HEK293T (cell line): ENCODE results near the gene EIF5.

Experiments used
- CTCF ChIA-PET: fragments of 350-600 bp; formaldehyde crosslinking; extraction: SDS; loops from one replicate; lab custom pipeline; 2021; ENCODE audit warnings: antibody characterized with exemption, inconsistent platforms; lab: Yijun Ruan, JAX
- POLR2A ChIA-PET: fragments of 350-600 bp; formaldehyde crosslinking; extraction: SDS; loops from one replicate; lab custom pipeline; 2020; ENCODE audit warnings: antibody characterized with exemption, inconsistent platforms; lab: Yijun Ruan, JAX
- DNase-seq: peaks from one replicate; pipeline ENCODE4 v3.0.0; 2012; ENCODE audit warnings: mixed read lengths; ENCODE audit errors: extremely low spot score
- ARNT ChIP-seq: fragments of 450-650 bp; IDR thresholded peaks from 2 replicates; pipeline ENCODE4 v1.6.1; 2017; ENCODE audit warnings: mild to moderate bottlenecking
- BHLHE40 ChIP-seq: fragments of 450-650 bp; IDR thresholded peaks from 2 replicates; pipeline ENCODE4 v1.6.1; 2016; ENCODE audit warnings: mild to moderate bottlenecking, moderate library complexity, borderline replicate concordance
- CTBP1 ChIP-seq: fragments of 450-650 bp; IDR thresholded peaks from 2 replicates; pipeline ENCODE4 v1.6.1; 2016; ENCODE audit warnings: borderline replicate concordance
- ELF4 ChIP-seq: fragments of 450-650 bp; IDR thresholded peaks from 2 replicates; pipeline ENCODE4 v1.6.1; 2017; ENCODE audit warnings: antibody characterized with exemption
- FOXA1 ChIP-seq: fragments of 450-650 bp; IDR thresholded peaks from 2 replicates; pipeline ENCODE4 v1.6.1; 2016; ENCODE audit warnings: mild to moderate bottlenecking
- FOXK2 ChIP-seq: fragments of 450-650 bp; IDR thresholded peaks from 2 replicates; pipeline ENCODE4 v1.6.1; 2016; ENCODE audit warnings: mild to moderate bottlenecking
- FOXM1 ChIP-seq: fragments of 450-650 bp; IDR thresholded peaks from 2 replicates; pipeline ENCODE4 v1.6.1; 2017; ENCODE audit warnings: mild to moderate bottlenecking, borderline replicate concordance
- HDGF ChIP-seq: fragments of 450-650 bp; IDR thresholded peaks from 2 replicates; pipeline ENCODE4 v1.6.1; 2017; ENCODE audit warnings: antibody characterized with exemption, borderline replicate concordance
- L3MBTL2 ChIP-seq: fragments of 450-650 bp; conservative IDR thresholded peaks from 2 replicates; pipeline ENCODE4 v1.6.1; 2016; ENCODE audit warnings: mild to moderate bottlenecking
- LEF1 ChIP-seq: fragments of 450-650 bp; IDR thresholded peaks from 2 replicates; pipeline ENCODE4 v1.6.1; 2017; ENCODE audit warnings: mild to moderate bottlenecking, borderline replicate concordance
- NFRKB ChIP-seq: fragments of 450-650 bp; IDR thresholded peaks from 2 replicates; pipeline ENCODE4 v1.6.1; 2016; ENCODE audit warnings: mild to moderate bottlenecking, moderate library complexity
- PKNOX1 ChIP-seq: fragments of 450-650 bp; IDR thresholded peaks from 2 replicates; pipeline ENCODE4 v1.6.1; 2016
- SP1 ChIP-seq: fragments of 450-650 bp; IDR thresholded peaks from 2 replicates; pipeline ENCODE4 v1.6.1; 2017
- SUZ12 ChIP-seq: fragments of 450-650 bp; IDR thresholded peaks from 2 replicates; pipeline ENCODE4 v1.6.1; 2016; ENCODE audit warnings: mild to moderate bottlenecking
- TARDBP ChIP-seq: fragments of 450-650 bp; IDR thresholded peaks from 2 replicates; pipeline ENCODE4 v1.6.1; 2016
- ZNF384 ChIP-seq: fragments of 450-650 bp; IDR thresholded peaks from 2 replicates; pipeline ENCODE4 v1.6.1; 2016

EIF5 gene

GRCh38 chr14:103340480-103341212, 6.6 kb downstream of the EIF5 start:
- CTCF ChIA-PET: interaction anchor here (1.7 kb wide), 1 partner anchor 50 kb away, joined by 4 read pairs; no protein-coding TSS in a partner anchor
- POLR2A ChIA-PET: interaction anchor here (2.8 kb wide), 1 partner anchor 45 kb away, joined by 10 read pairs; the partner anchor contains the start of gene MARK3
- no peak for TF ChIP-seq L3MBTL2
- no peak for TF ChIP-seq SUZ12
- TF ChIP-seq ELF4: no peak
- TF ChIP-seq CTBP1: no peak
- TF ChIP-seq LEF1: no peak
- no peak for TF ChIP-seq FOXA1
- TF ChIP-seq ZNF384: no peak
- no peak for TF ChIP-seq ARNT
- TF ChIP-seq SP1: no peak
- TF ChIP-seq NFRKB: no peak
- no peak for TF ChIP-seq BHLHE40
- TF ChIP-seq HDGF: no peak
- no peak for TF ChIP-seq TARDBP
- TF ChIP-seq FOXM1: no peak
- no peak for TF ChIP-seq FOXK2
- TF ChIP-seq PKNOX1: no peak
- DNase-seq: no peak

GRCh38 chr14:103341250-103342129, 7.5 kb downstream of the EIF5 start:
- DNase-seq: no peak
- ChIA-PET CTCF (no interaction called here), POLR2A (interaction anchor here (2.8 to 5.8 kb wide), 2 partner anchors 8 to 44 kb away, joined by 10 to 76 read pairs; partner anchors contain the start of genes EIF5 and MARK3)
- TF ChIP-seq ZNF384 (no peak), BHLHE40 (no peak), ELF4 (no peak), NFRKB (no peak), CTBP1 (no peak), PKNOX1 (no peak), HDGF (no peak), ARNT (no peak), FOXA1 (no peak), TARDBP (no peak), SUZ12 (no peak), LEF1 (no peak), FOXM1 (no peak)

- ChIA-PET CTCF (interaction anchor here (1.1 to 1.4 kb wide), 2 partner anchors 50 to 175 kb away, joined by 3 to 4 read pairs; no protein-coding TSS in a partner anchor), POLR2A (interaction anchor here (0.8 to 5.8 kb wide), 4 partner anchors 9 to 48 kb away, joined by 3 to 76 read pairs (median 5); partner anchors contain the start of gene EIF5)
- DNase-seq: no peak
- TF ChIP-seq ARNT (no peak), PKNOX1 (no peak), FOXM1 (no peak), HDGF (no peak), ZNF384 (no peak), FOXA1 (no peak), SUZ12 (no peak), ELF4 (no peak), TARDBP (no peak), BHLHE40 (no peak), L3MBTL2 (no peak), CTBP1 (no peak), NFRKB (no peak), LEF1 (no peak), FOXK2 (no peak), SP1 (no peak)
Measured at GRCh38 chr14:103343164-103343879, 9.3 kb downstream of the EIF5 start.

- CTCF ChIA-PET: interaction anchor here (1.4 to 2.5 kb wide), 2 partner anchors 10 to 49 kb away, joined by 4 to 13 read pairs; no protein-coding TSS in a partner anchor
- TF ChIP-seq ARNT (no peak), FOXA1 (no peak), TARDBP (no peak), PKNOX1 (no peak), CTBP1 (no peak), SUZ12 (no peak), ELF4 (no peak), BHLHE40 (no peak), FOXK2 (no peak), L3MBTL2 (no peak), SP1 (no peak), FOXM1 (no peak), NFRKB (no peak)
- DNase-seq: no peak
- POLR2A ChIA-PET: interaction anchor here (0.8 to 5.8 kb wide), 7 partner anchors 8 to 143 kb away, joined by 3 to 76 read pairs (median 3); partner anchors contain the start of gene EIF5
Measured at GRCh38 chr14:103343905-103344797, 10.1 kb downstream of the EIF5 start.
